Central memory CD8-positive, alpha-beta T cell (primary cell): ENCODE results near the gene KRT2.

Experiments used
- ATAC-seq: fragments of 150-1000 bp; cut with Tn5 transposase; replicated peaks from 2 replicates; pipeline ENCODE4 v1.10.0; 2022; ENCODE audit warnings: mild to moderate bottlenecking, moderate FRiP score, moderate number of reproducible peaks; ENCODE audit not compliant: poor library complexity, severe bottlenecking; ENCODE audit errors: extremely low read depth
- DNase-seq, 2 donors: peaks; one replicate each; pipeline ENCODE4 v3.0.0; 2021; ENCODE audit warnings: low spot score in 2 of 2
- H3K27ac Mint-ChIP-seq: one replicate; pipeline ENCODE4 v1.8.0; 2022; ENCODE audit warnings: low read depth, mild to moderate bottlenecking, moderate library complexity, mixed read lengths
- H3K27me3 Mint-ChIP-seq: one replicate; pipeline ENCODE4 v1.8.0; 2022; ENCODE audit warnings: mixed read lengths
- H3K36me3 Mint-ChIP-seq: one replicate; pipeline ENCODE4 v1.8.0; 2022; ENCODE audit warnings: mild to moderate bottlenecking, moderate library complexity, mixed read lengths; ENCODE audit not compliant: insufficient read depth
- H3K4me1 Mint-ChIP-seq: one replicate; pipeline ENCODE4 v1.8.0; 2022; ENCODE audit warnings: mixed read lengths
- H3K4me3 Mint-ChIP-seq: one replicate; pipeline ENCODE4 v1.8.0; 2022; ENCODE audit warnings: mild to moderate bottlenecking, moderate library complexity, mixed read lengths
- H3K9me3 Mint-ChIP-seq: one replicate; pipeline ENCODE4 v1.8.0; 2022; ENCODE audit warnings: mixed read lengths

The KRT2 gene

GRCh38 chr12:52690351-52691075 lies 38.5 kb upstream of the KRT2 start:
- Mint-ChIP-seq H3K36me3 (peaks cover 8% of the 10 kb centered on the region), H3K4me1 (peaks cover 35% of the 10 kb centered on the region), H3K27ac (peak overlapping the region; percentile 12), H3K4me3 (peak overlapping the region; percentile 89), H3K9me3 (no peaks in the 10 kb centered on the region), H3K27me3 (peaks cover 17% of the 10 kb centered on the region)
- no peak for DNase-seq
- no peak for ATAC-seq

DNA sequence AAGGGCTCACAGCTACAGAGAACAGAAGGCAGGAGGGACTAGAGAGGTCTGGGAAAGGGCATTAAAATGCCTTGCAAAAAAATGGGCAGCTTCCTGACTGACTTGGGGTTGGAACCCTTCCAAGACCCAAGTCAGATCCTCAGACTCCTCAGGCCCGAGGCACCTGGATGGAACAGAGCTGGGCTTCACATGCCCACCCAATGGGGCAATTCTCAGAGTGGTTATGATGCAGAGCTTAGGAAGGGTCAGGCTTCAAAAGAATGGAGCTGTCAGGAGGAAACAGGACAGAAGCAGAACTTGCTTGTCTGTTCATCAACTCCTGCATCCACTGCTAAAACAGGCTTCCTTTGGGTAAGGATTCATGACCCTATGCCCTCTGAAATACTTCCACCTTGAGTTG lies 37.9 kb upstream of the KRT2 start:
- ATAC-seq (no peak), DNase-seq (no peak)
- Mint-ChIP-seq H3K27ac (no peak overlapping the region), H3K27me3 (peaks cover 17% of the 10 kb centered on the region), H3K4me1 (peaks cover 35% of the 10 kb centered on the region), H3K36me3 (peaks cover 8% of the 10 kb centered on the region), H3K4me3 (no peak overlapping the region), H3K9me3 (no peaks in the 10 kb centered on the region)

- DNase-seq (no peak), ATAC-seq (no peak)
- peak overlapping the region; percentile 67 for H3K27ac Mint-ChIP-seq
- H3K36me3 Mint-ChIP-seq: peaks cover 8% of the 10 kb centered on the region
- H3K9me3 Mint-ChIP-seq: no peaks in the 10 kb centered on the region
- no peak overlapping the region for H3K4me3 Mint-ChIP-seq
- peaks cover 23% of the 10 kb centered on the region for H3K27me3 Mint-ChIP-seq
- peaks cover 35% of the 10 kb centered on the region for H3K4me1 Mint-ChIP-seq
Measured at GRCh38 chr12:52689239-52689638, 37.2 kb upstream of the KRT2 start.

DNA sequence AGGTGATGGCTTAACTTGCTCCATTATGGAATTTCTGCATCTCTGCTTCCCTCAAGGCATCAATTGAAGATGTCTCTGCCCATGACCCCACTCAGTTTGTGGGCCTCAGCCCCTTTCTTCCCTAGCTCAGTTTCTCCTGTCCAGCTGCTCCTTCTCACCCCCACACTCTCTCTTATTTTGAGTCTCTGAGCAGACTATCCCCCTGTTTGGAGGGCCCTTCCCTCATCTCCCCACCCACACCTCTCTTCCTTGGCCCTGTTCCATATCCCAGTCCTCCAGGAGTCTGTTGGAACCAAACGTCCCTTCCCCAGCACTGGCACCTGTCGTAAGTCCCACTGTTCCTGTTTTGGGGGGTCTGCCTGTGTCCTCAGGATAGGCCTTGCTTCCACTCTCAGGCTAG lies 36.5 kb upstream of the KRT2 start:
- Mint-ChIP-seq H3K9me3 (no peaks in the 10 kb centered on the region), H3K27ac (no peak overlapping the region), H3K36me3 (peaks cover 8% of the 10 kb centered on the region), H3K4me1 (peaks cover 35% of the 10 kb centered on the region), H3K4me3 (no peak overlapping the region), H3K27me3 (peaks cover 26% of the 10 kb centered on the region)
- no peak for ATAC-seq
- no peak for DNase-seq

DNA sequence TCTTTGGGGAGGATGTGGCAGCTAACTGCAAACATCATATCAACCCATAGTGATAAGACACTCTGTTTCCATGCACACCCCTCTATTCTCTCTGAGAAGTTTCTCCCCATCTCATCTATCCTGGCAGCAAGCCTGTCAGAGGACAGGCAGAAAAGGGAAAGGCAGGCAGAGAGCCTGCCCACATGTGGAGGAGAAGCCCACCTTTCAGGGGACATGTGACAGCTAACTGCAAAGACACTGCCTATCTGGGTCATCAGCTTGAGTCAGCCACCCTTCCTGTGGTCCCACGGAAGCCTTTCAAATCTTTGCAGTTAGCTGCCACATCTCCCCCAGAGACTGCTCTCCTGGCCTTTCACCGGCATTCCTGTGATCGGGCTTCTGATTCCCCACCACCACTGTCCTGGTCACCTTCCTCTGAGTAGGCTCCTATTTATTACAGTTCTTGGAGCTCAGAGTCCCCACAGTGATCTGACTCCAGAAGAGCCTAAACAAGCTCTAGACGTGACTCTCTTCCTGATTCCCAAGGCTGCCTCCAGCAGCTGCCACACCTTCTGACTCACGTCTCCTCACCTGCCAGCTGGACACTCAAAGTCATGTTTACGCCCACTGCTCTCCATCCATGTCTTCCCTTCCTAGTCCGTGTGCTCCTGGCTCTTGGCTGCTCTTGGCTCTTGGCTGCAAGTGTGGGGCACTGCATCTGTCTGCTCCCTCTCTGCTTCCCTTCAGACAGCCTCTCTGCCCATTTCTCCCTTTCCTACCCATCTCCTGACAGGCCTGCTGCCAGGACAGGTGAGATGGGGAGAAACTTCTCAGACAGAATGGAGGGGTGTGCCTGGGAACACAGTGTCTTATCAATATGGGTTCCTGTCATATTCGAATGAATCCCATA lies 35.7 kb upstream of the KRT2 start:
- Mint-ChIP-seq H3K27me3 (peaks cover 25% of the 10 kb centered on the region), H3K4me1 (peaks cover 34% of the 10 kb centered on the region), H3K36me3 (peaks cover 8% of the 10 kb centered on the region), H3K4me3 (no peak overlapping the region), H3K9me3 (no peaks in the 10 kb centered on the region), H3K27ac (peak overlapping the region; percentile 14)
- ATAC-seq (no peak), DNase-seq (no peak)

- no peaks in the 10 kb centered on the region for H3K9me3 Mint-ChIP-seq
- no peak for DNase-seq
- no peak overlapping the region for H3K4me3 Mint-ChIP-seq
- H3K36me3 Mint-ChIP-seq: peaks cover 6% of the 10 kb centered on the region
- peaks cover 35% of the 10 kb centered on the region for H3K4me1 Mint-ChIP-seq
- H3K27me3 Mint-ChIP-seq: peaks cover 20% of the 10 kb centered on the region
- no peak for ATAC-seq
- no peak overlapping the region for H3K27ac Mint-ChIP-seq
Measured at GRCh38 chr12:52686756-52687487, 34.9 kb upstream of the KRT2 start.

DNA sequence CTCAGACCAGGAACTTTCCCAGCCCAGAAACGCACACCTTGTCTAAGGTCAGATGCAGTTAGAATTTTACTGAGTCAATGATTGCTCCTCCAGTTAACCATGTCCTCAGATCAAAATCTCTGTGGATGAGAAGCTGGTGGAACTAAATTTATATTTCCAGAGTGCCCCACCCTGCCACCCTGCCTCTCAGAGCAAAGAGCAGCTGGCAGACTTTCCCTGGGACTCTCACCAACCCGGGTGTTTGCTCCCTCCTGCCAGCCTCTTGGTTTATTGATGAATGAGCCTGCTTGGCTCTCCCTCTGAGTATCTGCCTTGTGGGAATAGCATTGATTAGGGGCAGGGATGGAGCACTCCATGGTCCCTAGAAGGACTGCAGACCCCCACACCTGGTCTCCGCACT lies 34.1 kb upstream of the KRT2 start:
- DNase-seq (no peak), ATAC-seq (no peak)
- no peak overlapping the region for H3K4me3 Mint-ChIP-seq
- H3K36me3 Mint-ChIP-seq: no peaks in the 10 kb centered on the region
- H3K4me1 Mint-ChIP-seq: peaks cover 35% of the 10 kb centered on the region
- H3K27me3 Mint-ChIP-seq: peaks cover 20% of the 10 kb centered on the region
- no peak overlapping the region for H3K27ac Mint-ChIP-seq
- no peaks in the 10 kb centered on the region for H3K9me3 Mint-ChIP-seq

- Mint-ChIP-seq H3K9me3 (no peaks in the 10 kb centered on the region), H3K36me3 (no peaks in the 10 kb centered on the region), H3K27me3 (peaks cover 20% of the 10 kb centered on the region), H3K4me3 (no peak overlapping the region), H3K27ac (no peak overlapping the region), H3K4me1 (peaks cover 33% of the 10 kb centered on the region)
- no peak for ATAC-seq
- DNase-seq: no peak
Measured at GRCh38 chr12:52685406-52685890, 33.4 kb upstream of the KRT2 start.

GRCh38 chr12:52684431-52684830 lies 32.4 kb upstream of the KRT2 start:
- Mint-ChIP-seq H3K4me1 (peaks cover 38% of the 10 kb centered on the region), H3K27ac (peak overlapping the region; percentile 30), H3K9me3 (no peaks in the 10 kb centered on the region), H3K27me3 (peaks cover 20% of the 10 kb centered on the region), H3K36me3 (no peaks in the 10 kb centered on the region), H3K4me3 (no peak overlapping the region)
- ATAC-seq: no peak
- DNase-seq: no peak

- ATAC-seq: no peak
- H3K27ac Mint-ChIP-seq: peak overlapping the region; percentile 30
Measured at GRCh38 chr12:52683575-52684300, 31.7 kb upstream of the KRT2 start.

DNA sequence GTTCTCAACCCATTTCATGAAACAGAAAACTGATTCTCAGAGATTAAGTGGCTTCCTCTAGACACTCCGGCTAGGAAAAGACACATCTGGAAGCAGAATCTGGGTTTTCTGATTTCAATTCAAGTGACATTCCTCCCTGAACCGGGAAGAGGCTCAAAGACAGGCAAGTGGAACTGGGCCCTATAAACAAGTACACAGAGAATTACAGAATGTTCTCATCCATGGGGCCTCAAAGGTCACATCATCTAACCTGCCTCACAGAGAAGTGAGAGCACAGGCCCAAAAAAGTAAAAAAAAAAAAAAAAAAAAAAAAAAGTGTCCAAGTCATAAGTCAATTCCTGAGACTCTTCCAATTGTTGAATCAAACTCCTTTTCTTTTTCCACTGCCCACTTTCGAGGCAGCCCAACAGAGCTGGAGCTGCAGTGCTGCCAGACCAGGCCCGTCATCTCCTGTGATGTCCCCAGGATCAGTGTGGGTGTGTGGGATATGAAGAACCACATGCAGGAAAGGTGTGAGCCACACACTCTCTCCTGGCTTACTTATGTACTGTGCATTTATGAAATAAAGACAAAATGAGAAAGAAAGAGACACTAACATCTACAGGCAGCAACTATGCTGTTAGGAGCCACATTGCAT lies 31.0 kb upstream of the KRT2 start:
- Mint-ChIP-seq H3K9me3 (no peaks in the 10 kb centered on the region), H3K4me3 (no peak overlapping the region), H3K36me3 (no peaks in the 10 kb centered on the region), H3K27ac (no peak overlapping the region), H3K27me3 (peaks cover 16% of the 10 kb centered on the region), H3K4me1 (peaks cover 37% of the 10 kb centered on the region)
- no peak for DNase-seq
- ATAC-seq: no peak

More at GRCh38 chr12:52683575-52684300, 31.7 kb upstream of the KRT2 start:
- Mint-ChIP-seq H3K4me1 (peaks cover 38% of the 10 kb centered on the region), H3K27me3 (peaks cover 18% of the 10 kb centered on the region), H3K9me3 (no peaks in the 10 kb centered on the region), H3K4me3 (no peak overlapping the region), H3K36me3 (no peaks in the 10 kb centered on the region)
- no peak for DNase-seq

DNA sequence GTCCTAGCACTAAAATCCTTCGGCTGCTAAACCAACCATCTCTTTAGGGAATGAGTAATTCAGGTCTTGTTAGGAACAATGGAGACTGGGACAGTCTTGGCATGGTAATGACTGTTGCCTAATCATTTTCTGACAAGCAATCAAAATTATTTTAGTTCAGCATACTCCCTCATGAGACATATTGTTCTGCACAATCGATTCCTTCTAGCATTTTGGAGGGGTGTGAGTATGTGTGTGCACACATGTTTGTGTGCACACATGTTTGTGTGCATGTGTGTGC lies 30.3 kb upstream of the KRT2 start:
- ATAC-seq (no peak), DNase-seq (no peak)
- H3K9me3 Mint-ChIP-seq: no peaks in the 10 kb centered on the region
- H3K4me1 Mint-ChIP-seq: peaks cover 29% of the 10 kb centered on the region
- no peak overlapping the region for H3K4me3 Mint-ChIP-seq
- H3K27ac Mint-ChIP-seq: no peak overlapping the region
- peaks cover 19% of the 10 kb centered on the region for H3K27me3 Mint-ChIP-seq
- H3K36me3 Mint-ChIP-seq: no peaks in the 10 kb centered on the region
